A204.1 (cell line): ENCODE results near the gene TENM4.

Experiments
- FAIRE-seq: peaks from 2 replicates; lab custom pipeline; 2012; peaks lifted over from hg19 to GRCh38; lab: Jason Lieb, UNC

The TENM4 gene

GRCh38 chr11:79340535-79340934 is 100.3 kb downstream of the TENM4 start:
- FAIRE-seq = no peak

- FAIRE-seq = no peak
Measured at GRCh38 chr11:79336797-79337517, 103.9 kb downstream of the TENM4 start.

- FAIRE-seq = no peak
Measured at GRCh38 chr11:79335681-79336080, 105.1 kb downstream of the TENM4 start.

GRCh38 chr11:79333355-79333754 is 107.5 kb downstream of the TENM4 start:
- no peak for FAIRE-seq

DNA sequence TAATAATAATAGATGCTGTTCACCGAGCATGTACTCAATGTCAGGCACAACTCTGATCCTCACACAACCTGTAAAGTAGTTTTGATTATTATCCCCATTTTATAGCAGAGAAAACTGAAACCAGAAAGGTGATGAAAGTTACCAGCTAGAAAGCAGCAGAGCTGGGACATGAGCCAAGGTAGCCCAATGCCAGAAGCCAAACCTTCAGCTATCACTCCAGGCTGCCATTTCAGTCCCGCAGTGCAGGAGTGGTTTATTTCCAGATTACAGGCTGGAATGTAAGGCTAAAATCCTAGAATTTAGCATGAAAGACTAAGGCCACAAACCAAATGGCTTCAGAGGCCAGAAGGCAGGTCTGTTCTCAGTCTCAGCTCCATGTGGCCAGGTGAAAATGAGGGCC is 108.8 kb downstream of the TENM4 start:
- no peak for FAIRE-seq

- no peak for FAIRE-seq
Measured at GRCh38 chr11:79331203-79331901, 109.5 kb downstream of the TENM4 start.

GRCh38 chr11:79330651-79331050 is 110.2 kb downstream of the TENM4 start:
- no peak for FAIRE-seq

DNA sequence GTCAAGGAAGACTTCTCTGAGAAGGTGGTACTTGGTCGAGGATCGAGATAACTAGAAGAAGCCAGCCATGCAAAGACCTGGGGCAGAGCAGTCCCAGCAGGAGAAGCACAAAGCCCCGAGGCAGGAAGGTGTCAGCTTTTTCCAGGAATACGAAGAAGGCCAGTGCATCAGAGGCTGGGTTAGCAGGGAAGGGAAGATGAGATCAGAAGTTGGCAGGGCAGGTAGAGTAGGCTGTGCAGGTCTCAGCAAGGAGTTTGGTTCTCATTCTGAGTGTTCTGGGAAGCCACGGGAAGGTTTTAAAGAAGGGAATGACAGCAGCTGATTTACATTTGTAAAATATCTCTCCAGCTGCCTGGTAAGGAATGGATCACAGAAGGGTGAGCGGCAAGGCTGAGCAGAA is 111.3 kb downstream of the TENM4 start:
- no peak for FAIRE-seq

- FAIRE-seq = no peak
Measured at GRCh38 chr11:79328402-79328801, 112.4 kb downstream of the TENM4 start.

DNA sequence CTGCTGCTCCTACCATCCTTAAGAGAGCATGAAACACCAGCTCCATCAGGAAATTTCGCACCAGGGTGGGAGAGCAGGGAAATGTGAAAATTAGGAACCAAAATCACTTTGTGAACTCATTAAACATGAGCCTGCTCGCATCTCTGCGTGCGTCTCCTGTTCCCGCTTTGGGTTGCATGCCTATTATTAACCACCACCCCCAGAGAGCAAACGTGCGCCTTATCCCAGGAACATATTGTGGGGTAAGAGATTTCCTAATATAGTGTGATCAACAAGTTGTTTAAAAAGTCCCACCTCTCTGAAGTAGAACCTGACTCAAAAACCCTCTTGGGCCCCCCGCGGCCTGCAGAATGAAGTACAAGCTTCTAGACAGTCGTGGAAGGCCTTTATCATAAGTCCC is 115.0 kb downstream of the TENM4 start:
- no peak for FAIRE-seq

DNA sequence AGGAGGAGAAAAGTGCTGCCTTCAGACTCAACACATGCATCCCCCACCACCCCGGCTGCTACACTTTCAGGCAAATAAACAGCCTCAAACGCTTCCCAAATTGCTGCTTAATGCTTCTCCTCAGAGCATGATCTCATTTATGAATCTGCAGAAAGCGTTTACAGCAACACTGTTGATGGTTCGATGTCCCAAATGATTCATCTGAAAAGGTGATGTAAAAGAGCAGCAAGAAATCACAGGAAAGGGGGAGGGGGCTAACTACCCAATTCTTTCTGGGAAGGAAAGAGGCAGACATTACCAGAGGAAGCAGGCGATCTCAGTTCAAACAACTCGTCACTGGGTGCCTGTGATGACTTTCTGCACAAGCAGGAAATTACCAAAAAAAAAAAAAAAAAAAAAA is 119.6 kb downstream of the TENM4 start:
- FAIRE-seq = no peak

- FAIRE-seq = no peak
Measured at GRCh38 chr11:79314906-79315689, 125.7 kb downstream of the TENM4 start.

DNA sequence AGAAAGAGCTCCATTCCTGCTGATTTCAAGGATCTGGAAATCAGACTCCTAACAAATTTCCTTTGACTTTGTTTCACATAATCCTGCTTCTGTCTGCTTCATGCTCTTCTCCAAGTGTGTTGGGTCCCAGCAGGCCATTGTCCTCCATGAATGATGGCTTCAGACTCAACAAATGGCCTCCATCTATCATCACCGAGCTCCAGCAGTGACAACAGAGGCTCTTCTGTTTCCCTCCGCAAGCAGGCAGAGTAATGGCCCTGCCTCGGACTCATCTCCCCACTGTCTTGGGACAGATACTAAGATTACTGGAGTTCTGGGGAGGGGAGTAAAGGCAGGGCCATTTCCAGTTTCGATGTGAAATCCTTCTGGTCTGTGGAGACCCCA is 127.3 kb downstream of the TENM4 start:
- FAIRE-seq = no peak

- FAIRE-seq = no peak
Measured at GRCh38 chr11:79312617-79313529, 128.0 kb downstream of the TENM4 start.

GRCh38 chr11:79311461-79311860 is 129.4 kb downstream of the TENM4 start:
- FAIRE-seq = no peak

- no peak for FAIRE-seq
Measured at GRCh38 chr11:79309407-79309806, 131.4 kb downstream of the TENM4 start.

- FAIRE-seq = no peak
Measured at GRCh38 chr11:79308429-79308828, 132.4 kb downstream of the TENM4 start.

DNA sequence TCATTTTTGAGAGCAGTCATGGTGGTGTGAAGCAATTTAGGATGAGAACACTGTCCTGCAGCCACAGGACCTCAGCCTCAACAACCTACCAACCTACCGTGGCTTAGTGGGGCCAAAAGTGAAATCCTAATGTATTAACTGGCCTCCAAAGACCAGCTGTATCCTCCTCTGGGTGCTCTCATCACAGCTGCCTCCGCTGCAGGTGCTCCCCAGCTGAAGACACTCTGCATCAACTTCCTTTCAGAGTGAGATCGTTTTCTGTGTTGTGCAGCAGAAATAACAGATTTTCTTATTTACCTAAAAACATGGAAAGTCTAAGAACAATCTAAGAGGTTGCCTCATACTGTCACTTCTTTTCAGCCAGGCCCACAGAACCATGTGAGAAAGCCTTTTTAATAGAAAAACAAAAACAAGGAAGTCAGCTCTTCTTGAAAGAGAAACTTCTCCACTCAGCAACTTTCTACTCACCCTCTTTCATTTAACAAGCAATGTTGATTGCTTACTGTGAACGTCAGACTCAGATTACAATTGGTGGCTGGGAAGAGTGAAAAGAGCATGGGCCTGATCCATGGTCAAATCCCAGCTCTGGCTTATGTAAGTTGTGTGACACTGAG is 136.1 kb downstream of the TENM4 start:
- no peak for FAIRE-seq

- no peak for FAIRE-seq
Measured at GRCh38 chr11:79296141-79296540, 144.7 kb downstream of the TENM4 start.

DNA sequence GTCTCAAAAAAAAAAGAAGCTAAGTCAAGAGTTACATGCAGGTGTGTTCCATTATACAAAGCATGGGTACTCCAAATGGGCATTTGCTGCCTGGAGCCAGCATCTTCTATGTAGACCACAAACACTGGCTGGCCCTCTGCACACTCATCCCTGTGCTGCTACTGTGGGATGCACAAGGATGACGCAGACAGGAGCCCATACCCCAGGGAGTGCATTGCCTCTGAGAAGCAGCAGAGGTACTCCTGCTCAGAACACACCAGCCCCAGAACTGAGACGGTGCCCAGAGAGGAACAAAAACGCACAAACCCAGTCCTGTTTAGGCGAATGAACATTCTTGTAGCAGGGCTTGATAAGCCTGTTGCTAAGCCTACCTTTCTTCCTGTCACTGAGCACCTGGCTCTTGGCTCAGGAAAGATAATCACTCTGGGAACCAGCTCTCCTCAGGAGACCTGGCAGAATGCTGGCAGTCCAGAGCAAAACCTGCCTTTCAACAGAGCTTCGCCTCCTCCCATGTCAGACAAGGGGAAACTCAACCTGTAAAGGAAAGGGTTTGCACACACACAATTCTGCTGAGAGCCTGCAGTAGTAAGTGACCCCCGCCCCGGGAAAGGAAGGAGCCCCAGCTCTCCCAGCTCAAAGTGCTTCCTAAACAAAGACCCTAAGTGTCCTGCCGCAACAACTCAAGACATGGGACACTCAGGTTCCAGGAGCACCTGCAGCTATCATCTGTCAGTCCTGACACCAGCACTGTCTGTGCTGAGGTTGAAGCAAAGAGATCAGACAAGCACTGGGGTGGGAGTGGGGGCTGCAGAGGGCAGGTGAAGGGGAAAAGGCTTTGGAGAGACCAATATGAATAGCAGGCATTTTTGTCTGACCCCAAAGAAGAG is 145.7 kb downstream of the TENM4 start:
- FAIRE-seq = no peak

- FAIRE-seq = no peak
Measured at GRCh38 chr11:79291948-79292347, 148.9 kb downstream of the TENM4 start.
